Prostate gland (tissue), 2 donors: Measurements from ENCODE around the gene WDR3.

Experiments
- POLR2AphosphoS5 ChIP-seq: sonication (generic); formaldehyde crosslinking; IDR thresholded peaks from one replicate; pipeline ENCODE4 v1.6.1; 2017; ENCODE audit warnings: antibody characterized with exemption
- TF ChIP-seq, protein P1 (sequence below), 4 experiments: fragments of 200-600 bp in 2 of 4; fragments of 450-650 bp in 2 of 4; sonication (generic) in 2 of 4; IDR thresholded peaks; 1 replicate in 3 of 4; 2 replicates in 1 of 4; pipeline ENCODE4 v1.5.1; 2016 to 2019; ENCODE audit warnings: antibody characterized with exemption in 4 of 4, mild to moderate bottlenecking in 2 of 4, moderate library complexity in 2 of 4

GRCh38 chr1:117899801-117900200 is 29.7 kb upstream of the WDR3 start:
- TF ChIP-seq POLR2AphosphoS5 = no peak
- TF ChIP-seq, protein P1, sequence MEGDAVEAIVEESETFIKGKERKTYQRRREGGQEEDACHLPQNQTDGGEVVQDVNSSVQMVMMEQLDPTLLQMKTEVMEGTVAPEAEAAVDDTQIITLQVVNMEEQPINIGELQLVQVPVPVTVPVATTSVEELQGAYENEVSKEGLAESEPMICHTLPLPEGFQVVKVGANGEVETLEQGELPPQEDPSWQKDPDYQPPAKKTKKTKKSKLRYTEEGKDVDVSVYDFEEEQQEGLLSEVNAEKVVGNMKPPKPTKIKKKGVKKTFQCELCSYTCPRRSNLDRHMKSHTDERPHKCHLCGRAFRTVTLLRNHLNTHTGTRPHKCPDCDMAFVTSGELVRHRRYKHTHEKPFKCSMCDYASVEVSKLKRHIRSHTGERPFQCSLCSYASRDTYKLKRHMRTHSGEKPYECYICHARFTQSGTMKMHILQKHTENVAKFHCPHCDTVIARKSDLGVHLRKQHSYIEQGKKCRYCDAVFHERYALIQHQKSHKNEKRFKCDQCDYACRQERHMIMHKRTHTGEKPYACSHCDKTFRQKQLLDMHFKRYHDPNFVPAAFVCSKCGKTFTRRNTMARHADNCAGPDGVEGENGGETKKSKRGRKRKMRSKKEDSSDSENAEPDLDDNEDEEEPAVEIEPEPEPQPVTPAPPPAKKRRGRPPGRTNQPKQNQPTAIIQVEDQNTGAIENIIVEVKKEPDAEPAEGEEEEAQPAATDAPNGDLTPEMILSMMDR (IDR thresholded peaks at IDR 0.05) = no peak
